Panc1 (cell line): Measurements from ENCODE around the gene RASL10A. TPM values are rescaled to one million over a fixed set of nuclear protein-coding genes. Genes with fewer than 3 reads are reported as not detected.
A peak's percentile ranks its signal among the peaks of the same experiment; 100 is the strongest.
"Not testable (repeated sequence)": the region's sequence is repeated elsewhere in the genome, so short reads cannot be mapped to it uniquely, and the experiment has no call there.

Experiments used
- ATAC-seq: fragments of 200-7000 bp; cut with Tn5 transposase; 2 replicates; pipeline ENCODE4 v1.9.1; 2020; ENCODE audit warnings: mild to moderate bottlenecking, moderate library complexity
- BruUV-seq: library from RNA; stranded (reverse); fragments of 400-500 nt; replicated peaks from 2 replicates; lab custom pipeline; 2021; lab: Mats Ljungman, UMichigan
- CTCF ChIA-PET: fragments of 300-600 bp; sonication (Branson Sonifier 250); formaldehyde crosslinking; loops from one replicate; lab custom pipeline; 2022; ENCODE audit warnings: antibody characterized with exemption; lab: Charles Lee
- POLR2A ChIA-PET: fragments of 300-600 bp; sonication (Branson Sonifier 250); formaldehyde crosslinking; loops from one replicate; lab custom pipeline; 2022; ENCODE audit warnings: antibody characterized with exemption; lab: Charles Lee
- DNase-seq: peaks from one replicate; pipeline ENCODE4 v3.0.0-alpha.2; 2010; ENCODE audit warnings: low read depth, low spot score
- H3K27ac ChIP-seq: 2 replicates; pipeline ENCODE4 v1.5.1; 2011; ENCODE audit warnings: mild to moderate bottlenecking, low read length, inconsistent platforms
- H3K27me3 ChIP-seq: fragments of 200-500 bp; sonication (Bioruptor generic); 2 replicates; pipeline ENCODE4 v1.6.0; 2014; ENCODE audit warnings: low read length, inconsistent platforms; ENCODE audit not compliant: control insufficient read depth, insufficient read depth
- H3K36me3 ChIP-seq: fragments of 200-500 bp; sonication (Bioruptor generic); 2 replicates; pipeline ENCODE4 v1.5.1; 2014; ENCODE audit warnings: inconsistent platforms, mild to moderate bottlenecking, low read length, moderate library complexity; ENCODE audit not compliant: control insufficient read depth, insufficient read depth
- H3K4me1 ChIP-seq: 2 replicates; pipeline ENCODE4 v1.5.1; 2011; ENCODE audit warnings: inconsistent platforms, mild to moderate bottlenecking, low read length, moderate library complexity; ENCODE audit not compliant: control insufficient read depth, insufficient read depth
- H3K4me3 ChIP-seq, 2 experiments: 2 replicates each; pipeline ENCODE4 v1.5.1; 2011 to 2012; ENCODE audit warnings: low read depth in 2 of 2, low read length in 2 of 2, mild to moderate bottlenecking in 2 of 2, inconsistent platforms in 1 of 2, moderate library complexity in 1 of 2
- H3K9me3 ChIP-seq: fragments of 200-500 bp; sonication (Bioruptor generic); 2 replicates; pipeline ENCODE4 v1.5.1; 2014; ENCODE audit warnings: low read depth, mild to moderate bottlenecking, inconsistent platforms, low read length, moderate library complexity; ENCODE audit not compliant: control insufficient read depth, insufficient read depth
- POLR2AphosphoS5 ChIP-seq: IDR thresholded peaks from 2 replicates; pipeline ENCODE4 v1.6.1; 2012; ENCODE audit warnings: mild to moderate bottlenecking, low read depth, low read length, moderate library complexity
- SIN3A ChIP-seq: IDR thresholded peaks from 2 replicates; pipeline ENCODE4 v1.6.1; 2012; ENCODE audit warnings: low read depth, mild to moderate bottlenecking, low read length, moderate library complexity, borderline replicate concordance; ENCODE audit not compliant: insufficient read depth
- TCF7L2 ChIP-seq: IDR thresholded peaks from 2 replicates; pipeline ENCODE4 v1.6.1; 2011; ENCODE audit warnings: mild to moderate bottlenecking, low read depth, low read length, inconsistent platforms
- in situ Hi-C: cut with HindIII; loops from 2 replicates; pipeline ENCODE4 v1.10.0; 2016; ENCODE audit warnings: low sequenced_read_pairs, low pct_unique_long_range_greater_than_20kb
- intact Hi-C: fragments of 100-400 bp; cut with micrococcal nuclease; formaldehyde crosslinking; loops from one replicate; pipeline ENCODE4 v1.10.0; 2022; ENCODE audit not compliant: unreplicated experiment
- total RNA-seq: library from RNA; stranded (reverse); gene quantifications from one replicate; pipeline ENCODE4 v1.2.1, GENCODE V29; 2021; ENCODE audit not compliant: unreplicated experiment
- TF ChIP-seq, protein P1 (sequence below), 2 experiments: IDR thresholded peaks; 2 replicates each; pipeline ENCODE4 v1.6.1; 2011 to 2012; ENCODE audit warnings: low read depth in 2 of 2, control low read depth in 1 of 2, low read length in 1 of 2, mild to moderate bottlenecking in 1 of 2, moderate library complexity in 1 of 2; ENCODE audit not compliant: insufficient read depth in 1 of 2
- TF ChIP-seq, protein P2 (sequence below): fragments of 450-650 bp; IDR thresholded peaks from 2 replicates; pipeline ENCODE4 v1.5.1; 2017; ENCODE audit warnings: mild to moderate bottlenecking

Gene RASL10A
- total RNA-seq, 1 experiment from 2014 or later: 2.6 TPM

DNA sequence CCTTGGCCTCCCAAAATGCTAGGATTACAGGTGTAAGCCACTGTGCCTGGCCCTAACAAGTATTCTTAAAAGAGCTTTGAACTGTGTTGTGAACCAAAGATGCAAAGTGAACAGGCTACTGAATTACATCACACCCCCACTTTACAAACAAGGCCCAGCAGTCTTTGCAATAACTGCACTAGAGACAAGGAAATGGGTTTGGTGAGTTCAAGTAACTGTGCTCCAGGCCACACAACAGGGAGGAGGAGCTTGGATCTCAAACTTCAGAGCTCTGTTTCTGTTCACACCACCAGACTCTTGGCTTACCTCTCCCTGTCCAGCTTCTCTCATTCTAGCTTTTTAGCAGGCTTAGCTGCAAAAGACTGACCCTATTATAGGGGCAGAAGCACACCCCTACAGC, 30.4 kb upstream of the RASL10A start:
- Histone ChIP-seq H3K9me3 (no peaks in the 10 kb centered on the region), H3K27ac (no peak overlapping the region), H3K27me3 (no peaks in the 10 kb centered on the region), H3K4me1 (peaks cover 4% of the 10 kb centered on the region), H3K4me3 (no peak overlapping the region), H3K36me3 (peaks cover 7% of the 10 kb centered on the region)
- intact Hi-C loops: no loop called here
- BruUV-seq: no TSS peak
- CTCF ChIA-PET: no interaction called here
- TF ChIP-seq SIN3A: no peak
- TF ChIP-seq, protein P1, sequence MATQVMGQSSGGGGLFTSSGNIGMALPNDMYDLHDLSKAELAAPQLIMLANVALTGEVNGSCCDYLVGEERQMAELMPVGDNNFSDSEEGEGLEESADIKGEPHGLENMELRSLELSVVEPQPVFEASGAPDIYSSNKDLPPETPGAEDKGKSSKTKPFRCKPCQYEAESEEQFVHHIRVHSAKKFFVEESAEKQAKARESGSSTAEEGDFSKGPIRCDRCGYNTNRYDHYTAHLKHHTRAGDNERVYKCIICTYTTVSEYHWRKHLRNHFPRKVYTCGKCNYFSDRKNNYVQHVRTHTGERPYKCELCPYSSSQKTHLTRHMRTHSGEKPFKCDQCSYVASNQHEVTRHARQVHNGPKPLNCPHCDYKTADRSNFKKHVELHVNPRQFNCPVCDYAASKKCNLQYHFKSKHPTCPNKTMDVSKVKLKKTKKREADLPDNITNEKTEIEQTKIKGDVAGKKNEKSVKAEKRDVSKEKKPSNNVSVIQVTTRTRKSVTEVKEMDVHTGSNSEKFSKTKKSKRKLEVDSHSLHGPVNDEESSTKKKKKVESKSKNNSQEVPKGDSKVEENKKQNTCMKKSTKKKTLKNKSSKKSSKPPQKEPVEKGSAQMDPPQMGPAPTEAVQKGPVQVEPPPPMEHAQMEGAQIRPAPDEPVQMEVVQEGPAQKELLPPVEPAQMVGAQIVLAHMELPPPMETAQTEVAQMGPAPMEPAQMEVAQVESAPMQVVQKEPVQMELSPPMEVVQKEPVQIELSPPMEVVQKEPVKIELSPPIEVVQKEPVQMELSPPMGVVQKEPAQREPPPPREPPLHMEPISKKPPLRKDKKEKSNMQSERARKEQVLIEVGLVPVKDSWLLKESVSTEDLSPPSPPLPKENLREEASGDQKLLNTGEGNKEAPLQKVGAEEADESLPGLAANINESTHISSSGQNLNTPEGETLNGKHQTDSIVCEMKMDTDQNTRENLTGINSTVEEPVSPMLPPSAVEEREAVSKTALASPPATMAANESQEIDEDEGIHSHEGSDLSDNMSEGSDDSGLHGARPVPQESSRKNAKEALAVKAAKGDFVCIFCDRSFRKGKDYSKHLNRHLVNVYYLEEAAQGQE (IDR thresholded peaks at IDR 0.05; ENCODE audit: insufficient read depth in 1 of 2, low read depth in 2 of 2, low read length in 1 of 2): no peak
- no peak for TF ChIP-seq POLR2AphosphoS5
- TF ChIP-seq, protein P2, sequence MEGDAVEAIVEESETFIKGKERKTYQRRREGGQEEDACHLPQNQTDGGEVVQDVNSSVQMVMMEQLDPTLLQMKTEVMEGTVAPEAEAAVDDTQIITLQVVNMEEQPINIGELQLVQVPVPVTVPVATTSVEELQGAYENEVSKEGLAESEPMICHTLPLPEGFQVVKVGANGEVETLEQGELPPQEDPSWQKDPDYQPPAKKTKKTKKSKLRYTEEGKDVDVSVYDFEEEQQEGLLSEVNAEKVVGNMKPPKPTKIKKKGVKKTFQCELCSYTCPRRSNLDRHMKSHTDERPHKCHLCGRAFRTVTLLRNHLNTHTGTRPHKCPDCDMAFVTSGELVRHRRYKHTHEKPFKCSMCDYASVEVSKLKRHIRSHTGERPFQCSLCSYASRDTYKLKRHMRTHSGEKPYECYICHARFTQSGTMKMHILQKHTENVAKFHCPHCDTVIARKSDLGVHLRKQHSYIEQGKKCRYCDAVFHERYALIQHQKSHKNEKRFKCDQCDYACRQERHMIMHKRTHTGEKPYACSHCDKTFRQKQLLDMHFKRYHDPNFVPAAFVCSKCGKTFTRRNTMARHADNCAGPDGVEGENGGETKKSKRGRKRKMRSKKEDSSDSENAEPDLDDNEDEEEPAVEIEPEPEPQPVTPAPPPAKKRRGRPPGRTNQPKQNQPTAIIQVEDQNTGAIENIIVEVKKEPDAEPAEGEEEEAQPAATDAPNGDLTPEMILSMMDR: no peak
- no peak for TF ChIP-seq TCF7L2
- in situ Hi-C loops: no loop called here
- ATAC-seq (no peak), DNase-seq (no peak)
- POLR2A ChIA-PET: no interaction called here

DNA sequence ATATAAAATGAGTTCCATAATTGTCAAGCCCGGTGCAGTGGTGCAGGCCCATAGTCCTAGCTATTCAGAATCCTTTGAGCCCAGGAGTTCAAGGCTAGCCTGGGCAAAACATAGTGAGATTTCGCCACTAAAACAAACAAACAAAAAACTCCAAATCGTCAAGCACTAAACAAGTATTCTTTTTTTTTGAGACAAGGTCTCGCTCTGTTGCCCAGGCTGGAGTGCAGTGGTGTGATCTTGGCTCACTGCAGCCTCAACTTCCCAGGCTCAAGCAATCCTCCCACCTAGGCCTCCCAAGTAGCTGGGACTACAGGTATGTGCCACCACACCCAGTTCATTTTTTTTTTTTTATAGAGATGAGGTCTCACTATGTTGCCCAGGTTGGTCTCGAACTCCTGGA, 29.4 kb upstream of the RASL10A start:
- ATAC-seq, intact Hi-C loops, DNase-seq, POLR2A ChIA-PET, CTCF ChIA-PET, H3K9me3 ChIP-seq, H3K27ac ChIP-seq, H3K27me3 ChIP-seq, H3K4me3 ChIP-seq, BruUV-seq, H3K4me1 ChIP-seq, H3K36me3 ChIP-seq, in situ Hi-C loops: not testable (repeated sequence)

DNA sequence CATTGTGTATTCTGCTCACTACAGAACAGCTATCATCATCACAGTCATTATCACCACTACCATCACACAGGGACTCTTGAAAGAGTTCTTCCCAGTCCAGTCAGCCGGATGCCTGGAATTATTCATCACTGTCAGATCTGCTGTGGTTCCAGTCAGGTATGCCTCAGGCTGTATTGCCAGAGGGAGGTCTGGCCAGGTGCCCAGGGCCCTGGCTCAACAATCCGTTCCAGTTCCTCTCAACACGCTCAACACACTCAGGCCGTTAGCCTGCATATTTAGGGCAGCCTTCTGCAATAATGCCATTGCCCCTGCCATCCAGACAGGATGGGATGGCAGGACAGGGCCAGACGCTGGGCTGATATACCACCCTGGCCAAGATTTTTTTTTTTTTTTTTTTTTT, 28.6 kb upstream of the RASL10A start:
- in situ Hi-C loops: no loop called here

More for the DNA sequence above, 28.6 kb upstream of the RASL10A start:
- DNase-seq (peak; percentile 58), ATAC-seq (peak; percentile 84)
- ChIA-PET CTCF (no interaction called here), POLR2A (no interaction called here)
- intact Hi-C loops: no loop called here
- peaks cover 7% of the 10 kb centered on the region for H3K36me3 ChIP-seq
- H3K4me3 ChIP-seq: no peak overlapping the region
- BruUV-seq: no TSS peak
- H3K9me3 ChIP-seq: no peaks in the 10 kb centered on the region
- H3K27me3 ChIP-seq: no peaks in the 10 kb centered on the region
- no peak overlapping the region for H3K27ac ChIP-seq
- TF ChIP-seq, protein P2: no peak
- TF ChIP-seq SIN3A: no peak
- TF ChIP-seq, protein P1 (IDR thresholded peaks at IDR 0.05; ENCODE audit: insufficient read depth in 1 of 2, low read depth in 2 of 2, low read length in 1 of 2): no peak
- no peak for TF ChIP-seq POLR2AphosphoS5
- TF ChIP-seq TCF7L2: no peak
- H3K4me1 ChIP-seq: peaks cover 4% of the 10 kb centered on the region
